Neural cell (in vitro differentiated cells): ENCODE measurements around the gene SEMA6C. TPM values are rescaled to one million over a fixed set of nuclear protein-coding genes. Genes with fewer than 3 reads are reported as not detected.

Source experiments
- H2AFZ ChIP-seq: fragments of 200-600, 300-800 bp; sonication (generic), shearing (Covaris generic); 2 replicates; pipeline ENCODE4 v1.6.0; 2014; ENCODE audit warnings: low read depth, mild to moderate bottlenecking, antibody characterized with exemption, low read length, moderate library complexity
- H3F3A ChIP-seq: fragments of 200-600 bp; shearing (Covaris generic); 2 replicates; pipeline ENCODE4 v1.6.1; 2016; ENCODE audit warnings: mild to moderate bottlenecking, moderate library complexity, mixed read lengths, antibody characterized with exemption, low read length; ENCODE audit not compliant: insufficient read depth, poor library complexity, severe bottlenecking
- H3K27ac ChIP-seq: fragments of 200-600, 300-800 bp; sonication (generic), shearing (Covaris generic); 2 replicates; pipeline ENCODE4 v1.5.1; 2014; ENCODE audit warnings: mild to moderate bottlenecking, low read length, moderate library complexity
- H3K27me3 ChIP-seq: fragments of 300-800, 200-600 bp; sonication (generic), shearing (Covaris generic); 2 replicates; pipeline ENCODE4 v1.6.0; 2014; ENCODE audit warnings: mild to moderate bottlenecking, low read depth, low read length, moderate library complexity; ENCODE audit not compliant: insufficient read depth
- H3K36me3 ChIP-seq: fragments of 300-800, 200-600 bp; sonication (generic), shearing (Covaris generic); 2 replicates; pipeline ENCODE4 v1.5.1; 2014; ENCODE audit warnings: mild to moderate bottlenecking, antibody characterized with exemption, low read length, moderate library complexity; ENCODE audit not compliant: insufficient read depth
- H3K4me2 ChIP-seq: fragments of 300-800, 200-600 bp; sonication (generic), shearing (Covaris generic); 2 replicates; pipeline ENCODE4 v1.6.0; 2014; ENCODE audit warnings: mild to moderate bottlenecking, low read length
- H3K4me3 ChIP-seq: fragments of 300-800, 200-600 bp; sonication (generic), shearing (Covaris generic); 2 replicates; pipeline ENCODE4 v1.5.1; 2014; ENCODE audit warnings: mild to moderate bottlenecking, low read length, moderate library complexity
- H3K79me2 ChIP-seq: fragments of 200-600 bp; shearing (Covaris generic); replicated peaks from 2 replicates; pipeline ENCODE4 v1.6.0; 2014; ENCODE audit warnings: mild to moderate bottlenecking, low read length, moderate library complexity; ENCODE audit not compliant: insufficient read depth
- H3K9ac ChIP-seq: fragments of 300-800, 200-600 bp; sonication (generic), shearing (Covaris generic); 2 replicates; pipeline ENCODE4 v1.6.1; 2016; ENCODE audit warnings: mild to moderate bottlenecking, low read length, mixed read lengths
- H3K9me2 ChIP-seq: fragments of 200-600 bp; shearing (Covaris generic); 2 replicates; pipeline ENCODE4 v1.6.1; 2016; ENCODE audit warnings: mild to moderate bottlenecking, low read length, mixed read lengths; ENCODE audit not compliant: insufficient read depth
- H3K9me3 ChIP-seq: fragments of 200-600, 300-800 bp; sonication (generic), shearing (Covaris generic); 2 replicates; pipeline ENCODE4 v1.6.1; 2016; ENCODE audit warnings: mild to moderate bottlenecking, mixed run types, low read length, moderate library complexity, mixed read lengths
- H4K20me1 ChIP-seq: fragments of 200-600 bp; shearing (Covaris generic); 2 replicates; pipeline ENCODE4 v1.6.1; 2016; ENCODE audit warnings: mild to moderate bottlenecking, mixed run types; ENCODE audit not compliant: insufficient read depth
- CTCF ChIP-seq: fragments of 450-650 bp; IDR thresholded peaks from 2 replicates; pipeline ENCODE4 v1.5.1; 2014; ENCODE audit warnings: antibody characterized with exemption, mild to moderate bottlenecking, moderate library complexity; ENCODE audit not compliant: poor library complexity, severe bottlenecking
- EP300 ChIP-seq: fragments of 450-650 bp; conservative IDR thresholded peaks from 2 replicates; pipeline ENCODE4 v1.6.1; 2014; ENCODE audit warnings: antibody characterized with exemption, mild to moderate bottlenecking, moderate library complexity; ENCODE audit not compliant: poor library complexity, severe bottlenecking
- EZH2 ChIP-seq: fragments of 200-600, 300-800 bp; shearing (Covaris generic), sonication (generic); IDR thresholded peaks from 2 replicates; pipeline ENCODE4 v1.6.1; 2014; ENCODE audit warnings: antibody characterized with exemption, low read length, borderline replicate concordance, mild to moderate bottlenecking; ENCODE audit not compliant: insufficient read depth, poor library complexity, severe bottlenecking
- MXI1 ChIP-seq: fragments of 450-650 bp; conservative IDR thresholded peaks from 2 replicates; pipeline ENCODE4 v1.6.1; 2014; ENCODE audit warnings: antibody characterized with exemption, mild to moderate bottlenecking; ENCODE audit not compliant: poor library complexity, severe bottlenecking
- POLR2AphosphoS5 ChIP-seq: IDR thresholded peaks from 2 replicates; pipeline ENCODE4 v1.6.1; 2012
- RAD21 ChIP-seq: fragments of 450-650 bp; conservative IDR thresholded peaks from 2 replicates; pipeline ENCODE4 v1.6.1; 2014; ENCODE audit warnings: antibody characterized with exemption, mild to moderate bottlenecking, moderate library complexity
- REST ChIP-seq: IDR thresholded peaks from 2 replicates; pipeline ENCODE4 v1.6.1; 2012; ENCODE audit warnings: borderline replicate concordance
- SMC3 ChIP-seq: fragments of 450-650 bp; conservative IDR thresholded peaks from 2 replicates; pipeline ENCODE4 v1.6.1; 2014; ENCODE audit warnings: antibody characterized with exemption, mild to moderate bottlenecking, moderate library complexity; ENCODE audit not compliant: poor library complexity
- TAF1 ChIP-seq: IDR thresholded peaks from 2 replicates; pipeline ENCODE4 v1.6.1; 2012; ENCODE audit warnings: low read depth
- polyA plus RNA-seq: library from polyadenylated mRNA; depleted of rRNA; stranded (reverse); fragments of >200 nt; gene quantifications from 2 replicates; pipeline ENCODE4 v1.2.3, GENCODE V29; 2014

The SEMA6C gene
- polyA plus RNA-seq, 1 donor from 2014 or later, result 32.5 TPM

GRCh38 chr1:151165738-151166504, 19.5 kb upstream of the SEMA6C start, which contains the start of the genes LYSMD1 and SCNM1:
Gene LYSMD1, minus strand, starts transcription at chr1:151165902. Its CDS starts 644 bp downstream, at chr1:151165258.
Gene SCNM1, plus strand, starts transcription at chr1:151166144. Its CDS starts 9 bp downstream, at chr1:151166153.
- H3K36me3 ChIP-seq, result no peaks in the 10 kb centered on the region
- H3K27me3 ChIP-seq, result no peaks in the 10 kb centered on the region
- H3K79me2 ChIP-seq, result peaks cover 20% of the 10 kb centered on the region
- H3K27ac ChIP-seq, result peak within 1 kb of the TSS; percentile 89
- peaks cover 3% of the 10 kb centered on the region for H3F3A ChIP-seq
- H3K9me3 ChIP-seq, result no peaks in the 10 kb centered on the region
- peak within 1 kb of the TSS; percentile 83 for H3K9ac ChIP-seq
- H3K4me2 ChIP-seq, result peak within 1 kb of the TSS; percentile 97
- TF ChIP-seq MXI1 (peak; percentile 82), SMC3 (peak; percentile 29), EP300 (no peak), REST (peak; percentile 78), RAD21 (no peak), POLR2AphosphoS5 (peak; percentile 78), CTCF (peak; percentile 49), TAF1 (peak; percentile 25), EZH2 (no peak)
- H4K20me1 ChIP-seq, result no peaks in the 10 kb centered on the region
- peak within 1 kb of the TSS; percentile 88 for H3K4me3 ChIP-seq
- no peaks in the 10 kb centered on the region for H3K9me2 ChIP-seq
- H2AFZ ChIP-seq, result peak within 1 kb of the TSS; percentile 95

- Histone ChIP-seq H3F3A (peaks cover 3% of the 10 kb centered on the region), H3K27ac (peak overlapping the region; percentile 89), H2AFZ (peak overlapping the region; percentile 95), H3K79me2 (peaks cover 20% of the 10 kb centered on the region), H3K27me3 (no peaks in the 10 kb centered on the region), H3K9me3 (no peaks in the 10 kb centered on the region), H4K20me1 (no peaks in the 10 kb centered on the region), H3K9me2 (no peaks in the 10 kb centered on the region), H3K36me3 (no peaks in the 10 kb centered on the region), H3K4me3 (peak overlapping the region; percentile 88), H3K9ac (peak overlapping the region; percentile 83), H3K4me2 (peak overlapping the region; percentile 97)
- no peak for TF ChIP-seq RAD21
- no peak for TF ChIP-seq REST
- no peak for TF ChIP-seq CTCF
- TF ChIP-seq SMC3, result no peak
- no peak for TF ChIP-seq TAF1
- TF ChIP-seq EZH2, result no peak
- no peak for TF ChIP-seq POLR2AphosphoS5
- TF ChIP-seq EP300, result no peak
- no peak for TF ChIP-seq MXI1
Observed at GRCh38 chr1:151165281-151165737, 18.9 kb upstream of the SEMA6C start.
